ENCODE measurements around the gene BHLHE41. TPM values are rescaled to one million over a fixed set of nuclear protein-coding genes. Genes with fewer than 3 reads are reported as not detected.

Gene BHLHE41
- polyA plus RNA-seq, 2 of the 4 experiments (the other 2 are of a cell fraction): 0.41 to 0.81 TPM

DNA sequence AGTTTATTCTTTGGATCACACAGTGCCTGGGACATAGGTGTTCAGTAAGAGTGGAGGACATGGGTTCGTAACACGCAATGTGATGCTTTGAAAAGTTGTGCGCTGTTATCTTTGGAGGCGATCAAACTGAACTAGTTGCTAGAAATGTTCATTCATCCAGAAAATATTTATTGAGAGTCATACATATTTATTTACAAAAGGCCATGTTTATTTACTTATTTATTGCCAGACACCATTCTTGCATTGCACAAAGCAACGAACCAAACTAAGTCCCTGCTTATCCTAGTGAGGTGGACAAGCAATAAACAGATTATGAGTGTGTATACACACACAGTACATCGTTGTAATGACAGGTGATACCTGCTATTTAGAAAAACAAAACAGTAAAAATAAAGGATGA, 12.6 kb downstream of the BHLHE41 start:
- H3K4me2 ChIP-seq: no peak overlapping the region
- 86% methylated on average over 6 of the region's 6 CpGs for WGBS (ENCODE audit: missing lambda C conversion rate)
- POLR2A ChIA-PET: no interaction called here
- TF ChIP-seq ZSCAN20 (CRISPR knock-in tag; IDR thresholded peaks at IDR 0.05): no peak
- TF ChIP-seq POLR2A (IDR thresholded peaks at IDR 0.05; ENCODE audit: low read length): no peak
- CTCF ChIA-PET: interaction anchor here (1.0 to 2.2 kb wide), 2 partner anchors 9 to 15 kb away, joined by 4 to 7 read pairs; no protein-coding TSS in a partner anchor
- peaks cover 26% of the 10 kb centered on the region for H3K4me1 ChIP-seq
- no peak overlapping the region for H3K4me3 ChIP-seq
- no peaks in the 10 kb centered on the region for H3K9me3 ChIP-seq
- FAIRE-seq (no peak), DNase-seq (ENCODE audit: low read depth in 1 of 2, low spot score in 1 of 2) (no peak), ATAC-seq (no peak)
- no peak overlapping the region for H3K27ac ChIP-seq

DNA sequence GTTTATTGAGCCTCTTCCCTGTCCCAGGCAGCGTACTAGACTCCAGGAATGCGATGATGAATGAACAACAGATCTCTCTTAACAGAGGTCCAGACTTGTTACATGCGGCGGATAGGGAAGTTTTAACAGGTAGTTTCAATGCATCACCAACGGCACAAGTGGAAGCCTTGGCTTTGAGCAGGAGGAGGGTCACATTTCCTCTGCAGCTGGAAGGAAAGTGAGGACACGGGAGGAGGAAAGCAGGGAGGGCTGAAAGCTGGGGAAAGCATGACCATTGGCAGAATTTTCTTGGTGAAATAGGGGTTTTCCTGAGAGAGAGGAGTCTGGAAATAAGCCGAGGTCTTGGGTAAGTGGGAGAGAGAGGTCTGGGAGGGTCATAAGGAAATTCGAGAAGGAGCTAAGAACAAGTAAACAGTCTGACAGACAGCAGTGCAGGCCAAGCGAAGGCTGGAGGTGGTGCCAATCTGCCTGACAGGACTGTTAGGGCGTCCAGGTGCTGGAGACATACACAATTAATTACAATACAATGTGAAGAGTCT, 15.4 kb downstream of the BHLHE41 start:
- DNase-seq (ENCODE audit: low read depth in 1 of 2, low spot score in 1 of 2): no peak
- H3K4me2 ChIP-seq: no peak overlapping the region
- 81% methylated on average over 10 of the region's 10 CpGs for WGBS (ENCODE audit: missing lambda C conversion rate)
- ChIA-PET CTCF (interaction anchor here (1.7 to 2.1 kb wide), 2 partner anchors 10 to 12 kb away, joined by 7 to 10 read pairs; no protein-coding TSS in a partner anchor), POLR2A (no interaction called here)
- FAIRE-seq: no peak
- H3K27ac ChIP-seq: no peak overlapping the region
- ATAC-seq: no peak
- peaks cover 14% of the 10 kb centered on the region for H3K4me1 ChIP-seq
- TF ChIP-seq ZC3H11A (IDR thresholded peaks at IDR 0.05): no peak
- TF ChIP-seq FOSL2 (IDR thresholded peaks at IDR 0.05): no peak
- TF ChIP-seq FOSL2 (CRISPR knock-in tag; IDR thresholded peaks at IDR 0.05): no peak
- no peak for TF ChIP-seq RAD21 (conservative IDR thresholded peaks at IDR 0.05 in 1 of 2, IDR thresholded peaks at IDR 0.05 in 1 of 2)
- TF ChIP-seq, protein P1, sequence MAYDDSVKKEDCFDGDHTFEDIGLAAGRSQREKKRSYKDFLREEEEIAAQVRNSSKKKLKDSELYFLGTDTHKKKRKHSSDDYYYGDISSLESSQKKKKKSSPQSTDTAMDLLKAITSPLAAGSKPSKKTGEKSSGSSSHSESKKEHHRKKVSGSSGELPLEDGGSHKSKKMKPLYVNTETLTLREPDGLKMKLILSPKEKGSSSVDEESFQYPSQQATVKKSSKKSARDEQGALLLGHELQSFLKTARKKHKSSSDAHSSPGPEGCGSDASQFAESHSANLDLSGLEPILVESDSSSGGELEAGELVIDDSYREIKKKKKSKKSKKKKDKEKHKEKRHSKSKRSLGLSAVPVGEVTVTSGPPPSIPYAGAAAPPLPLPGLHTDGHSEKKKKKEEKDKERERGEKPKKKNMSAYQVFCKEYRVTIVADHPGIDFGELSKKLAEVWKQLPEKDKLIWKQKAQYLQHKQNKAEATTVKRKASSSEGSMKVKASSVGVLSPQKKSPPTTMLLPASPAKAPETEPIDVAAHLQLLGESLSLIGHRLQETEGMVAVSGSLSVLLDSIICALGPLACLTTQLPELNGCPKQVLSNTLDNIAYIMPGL (CRISPR knock-in tag; IDR thresholded peaks at IDR 0.05; ENCODE audit: borderline replicate concordance): no peak
- TF ChIP-seq HEYL (CRISPR knock-in tag; IDR thresholded peaks at IDR 0.05): no peak
- no peak for TF ChIP-seq CBX8 (IDR thresholded peaks at IDR 0.05)
- TF ChIP-seq FOSB (CRISPR knock-in tag; IDR thresholded peaks at IDR 0.05): no peak
- no peak for TF ChIP-seq PHF8 (IDR thresholded peaks at IDR 0.05; ENCODE audit: borderline replicate concordance, low read depth)
- H3K9me3 ChIP-seq: no peaks in the 10 kb centered on the region
- H3K4me3 ChIP-seq: no peak overlapping the region

DNA sequence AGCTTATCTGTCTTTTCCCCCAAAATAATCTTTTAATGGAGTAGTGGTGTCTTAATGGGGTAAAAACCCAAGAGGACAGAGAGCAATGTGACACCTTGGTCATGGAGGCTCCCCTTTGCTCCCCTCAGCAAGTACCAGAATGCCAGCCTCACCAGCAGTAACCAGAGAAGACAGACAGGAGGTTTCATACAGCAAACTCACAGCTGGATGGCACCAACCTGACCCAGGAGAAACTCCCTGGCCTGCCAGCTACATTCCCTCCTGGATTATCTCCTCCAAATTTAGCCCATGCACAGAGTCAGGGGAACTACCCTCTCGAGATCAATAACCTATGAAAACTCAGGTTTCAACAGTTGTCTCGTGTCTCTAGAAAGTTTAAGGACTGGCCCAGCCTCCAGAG, 15.9 kb downstream of the BHLHE41 start:
- no peak for DNase-seq (ENCODE audit: low read depth in 1 of 2, low spot score in 1 of 2)
- no peak for ATAC-seq
- H3K4me2 ChIP-seq: no peak overlapping the region
- CTCF ChIA-PET: interaction anchor here (1.0 to 2.1 kb wide), 4 partner anchors 10 to 593 kb away, joined by 3 to 10 read pairs (median 4); no protein-coding TSS in a partner anchor
- TF ChIP-seq, protein P2, sequence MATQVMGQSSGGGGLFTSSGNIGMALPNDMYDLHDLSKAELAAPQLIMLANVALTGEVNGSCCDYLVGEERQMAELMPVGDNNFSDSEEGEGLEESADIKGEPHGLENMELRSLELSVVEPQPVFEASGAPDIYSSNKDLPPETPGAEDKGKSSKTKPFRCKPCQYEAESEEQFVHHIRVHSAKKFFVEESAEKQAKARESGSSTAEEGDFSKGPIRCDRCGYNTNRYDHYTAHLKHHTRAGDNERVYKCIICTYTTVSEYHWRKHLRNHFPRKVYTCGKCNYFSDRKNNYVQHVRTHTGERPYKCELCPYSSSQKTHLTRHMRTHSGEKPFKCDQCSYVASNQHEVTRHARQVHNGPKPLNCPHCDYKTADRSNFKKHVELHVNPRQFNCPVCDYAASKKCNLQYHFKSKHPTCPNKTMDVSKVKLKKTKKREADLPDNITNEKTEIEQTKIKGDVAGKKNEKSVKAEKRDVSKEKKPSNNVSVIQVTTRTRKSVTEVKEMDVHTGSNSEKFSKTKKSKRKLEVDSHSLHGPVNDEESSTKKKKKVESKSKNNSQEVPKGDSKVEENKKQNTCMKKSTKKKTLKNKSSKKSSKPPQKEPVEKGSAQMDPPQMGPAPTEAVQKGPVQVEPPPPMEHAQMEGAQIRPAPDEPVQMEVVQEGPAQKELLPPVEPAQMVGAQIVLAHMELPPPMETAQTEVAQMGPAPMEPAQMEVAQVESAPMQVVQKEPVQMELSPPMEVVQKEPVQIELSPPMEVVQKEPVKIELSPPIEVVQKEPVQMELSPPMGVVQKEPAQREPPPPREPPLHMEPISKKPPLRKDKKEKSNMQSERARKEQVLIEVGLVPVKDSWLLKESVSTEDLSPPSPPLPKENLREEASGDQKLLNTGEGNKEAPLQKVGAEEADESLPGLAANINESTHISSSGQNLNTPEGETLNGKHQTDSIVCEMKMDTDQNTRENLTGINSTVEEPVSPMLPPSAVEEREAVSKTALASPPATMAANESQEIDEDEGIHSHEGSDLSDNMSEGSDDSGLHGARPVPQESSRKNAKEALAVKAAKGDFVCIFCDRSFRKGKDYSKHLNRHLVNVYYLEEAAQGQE (IDR thresholded peaks at IDR 0.05): no peak
- no peak for TF ChIP-seq NFE2L2 (conservative IDR thresholded peaks at IDR 0.05; ENCODE audit: low read length)
- no peak overlapping the region for H3K27ac ChIP-seq
- no peak for FAIRE-seq
- H3K4me1 ChIP-seq: peaks cover 14% of the 10 kb centered on the region
- POLR2A ChIA-PET: no interaction called here
- WGBS (ENCODE audit: missing lambda C conversion rate): 65% methylated on average over 2 of the region's 2 CpGs
- H3K4me3 ChIP-seq: no peak overlapping the region
- H3K9me3 ChIP-seq: no peaks in the 10 kb centered on the region

DNA sequence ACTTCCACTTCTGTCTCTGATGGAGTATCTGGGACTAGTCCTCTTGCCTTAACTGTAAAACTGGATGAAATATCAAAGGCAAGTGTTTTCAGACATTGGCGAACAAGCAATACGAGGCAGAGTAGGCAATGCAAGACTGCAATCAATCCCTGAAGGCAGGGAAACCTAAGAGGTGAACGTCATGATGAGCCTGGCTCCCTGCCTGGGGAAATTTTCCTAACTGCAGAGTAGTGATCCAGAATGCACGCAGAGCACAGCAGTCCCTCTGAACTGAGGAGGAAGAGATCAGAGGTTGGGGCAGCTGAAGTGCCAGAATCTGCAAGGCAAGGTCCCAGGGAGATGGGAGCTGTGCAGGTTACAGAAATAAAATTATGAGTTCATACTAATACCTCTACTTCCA, 18.5 kb downstream of the BHLHE41 start:
- TF ChIP-seq PHF8 (IDR thresholded peaks at IDR 0.05; ENCODE audit: borderline replicate concordance, low read depth) (no peak), EHMT2 (IDR thresholded peaks at IDR 0.05; ENCODE audit: low read depth) (no peak), CHD4 (IDR thresholded peaks at IDR 0.05; ENCODE audit: borderline replicate concordance) (no peak), NR3C1 (IDR thresholded peaks at IDR 0.05) (no peak), CBX8 (IDR thresholded peaks at IDR 0.05) (no peak), HDAC2 (IDR thresholded peaks at IDR 0.05) (no peak), MAFK (IDR thresholded peaks at IDR 0.05; ENCODE audit: partially characterized antibody) (no peak), KDM1A (IDR thresholded peaks at IDR 0.05; ENCODE audit: low read depth) (no peak), MYC (IDR thresholded peaks at IDR 0.05; ENCODE audit: borderline replicate concordance, low read length) (no peak), TP53 (CRISPR knock-in tag; IDR thresholded peaks at IDR 0.05) (no peak), RFX5 (IDR thresholded peaks at IDR 0.05) (no peak), TFCP2L1 (CRISPR knock-in tag; IDR thresholded peaks at IDR 0.05) (no peak)
- TF ChIP-seq, protein P3, sequence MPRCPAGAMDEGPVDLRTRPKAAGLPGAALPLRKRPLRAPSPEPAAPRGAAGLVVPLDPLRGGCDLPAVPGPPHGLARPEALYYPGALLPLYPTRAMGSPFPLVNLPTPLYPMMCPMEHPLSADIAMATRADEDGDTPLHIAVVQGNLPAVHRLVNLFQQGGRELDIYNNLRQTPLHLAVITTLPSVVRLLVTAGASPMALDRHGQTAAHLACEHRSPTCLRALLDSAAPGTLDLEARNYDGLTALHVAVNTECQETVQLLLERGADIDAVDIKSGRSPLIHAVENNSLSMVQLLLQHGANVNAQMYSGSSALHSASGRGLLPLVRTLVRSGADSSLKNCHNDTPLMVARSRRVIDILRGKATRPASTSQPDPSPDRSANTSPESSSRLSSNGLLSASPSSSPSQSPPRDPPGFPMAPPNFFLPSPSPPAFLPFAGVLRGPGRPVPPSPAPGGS (IDR thresholded peaks at IDR 0.05): no peak
- TF ChIP-seq, protein P4, sequence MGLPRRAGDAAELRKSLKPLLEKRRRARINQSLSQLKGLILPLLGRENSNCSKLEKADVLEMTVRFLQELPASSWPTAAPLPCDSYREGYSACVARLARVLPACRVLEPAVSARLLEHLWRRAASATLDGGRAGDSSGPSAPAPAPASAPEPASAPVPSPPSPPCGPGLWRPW (IDR thresholded peaks at IDR 0.05): no peak
- no peak for FAIRE-seq
- ATAC-seq: no peak
- Histone ChIP-seq H3K27ac (no peak overlapping the region), H3K4me3 (no peak overlapping the region), H3K9me3 (no peaks in the 10 kb centered on the region), H3K4me1 (no peaks in the 10 kb centered on the region), H3K4me2 (no peak overlapping the region)
- 58% methylated on average over 4 of the region's 4 CpGs for whole genome bisulfite sequencing (ENCODE audit: missing lambda C conversion rate)
- ChIA-PET POLR2A (no interaction called here), CTCF (no interaction called here)
- no peak for DNase-seq (ENCODE audit: low read depth in 1 of 2, low spot score in 1 of 2)

Data from A549 (cell line).